Loucy (cell line): Measurements from ENCODE around the gene FBXO4.
"Not testable (repeated sequence)": the region's sequence is repeated elsewhere in the genome, so short reads cannot be mapped to it uniquely, and the experiment has no call there.

Experiments used
- H2AFZ ChIP-seq: fragments of 200-600 bp; sonication (generic); 2 replicates; pipeline ENCODE4 v1.6.0; 2016; ENCODE audit warnings: antibody characterized with exemption, mild to moderate bottlenecking, low read length, moderate library complexity
- H3F3A ChIP-seq: fragments of 200-600 bp; 2 replicates; pipeline ENCODE4 v1.6.0; 2016; ENCODE audit warnings: antibody characterized with exemption, low read depth, mild to moderate bottlenecking
- H3K27me3 ChIP-seq: fragments of 200-600 bp; sonication (generic); 2 replicates; pipeline ENCODE4 v1.6.1; 2014; ENCODE audit warnings: low read length, mild to moderate bottlenecking; ENCODE audit not compliant: insufficient read depth, poor library complexity, severe bottlenecking
- H3K36me3 ChIP-seq: fragments of 200-600 bp; sonication (generic); 2 replicates; pipeline ENCODE4 v1.6.1; 2016; ENCODE audit warnings: low read length; ENCODE audit not compliant: insufficient read depth
- H3K4me1 ChIP-seq: fragments of 200-600 bp; sonication (generic); 2 replicates; pipeline ENCODE4 v1.5.1; 2014; ENCODE audit warnings: low read length, mild to moderate bottlenecking; ENCODE audit not compliant: insufficient read depth, poor library complexity, severe bottlenecking
- H3K4me2 ChIP-seq: fragments of 200-600 bp; sonication (generic); 2 replicates; pipeline ENCODE4 v1.6.0; 2014; ENCODE audit warnings: antibody characterized with exemption, low read length, low read depth, mild to moderate bottlenecking; ENCODE audit not compliant: poor library complexity, severe bottlenecking
- H3K4me3 ChIP-seq: fragments of 200-600 bp; sonication (generic); 2 replicates; pipeline ENCODE4 v1.5.1; 2014; ENCODE audit warnings: low read length, mild to moderate bottlenecking, mixed read lengths; ENCODE audit not compliant: poor library complexity, severe bottlenecking
- H3K79me2 ChIP-seq: fragments of 200-600 bp; sonication (generic); 2 replicates; pipeline ENCODE4 v1.6.1; 2014; ENCODE audit warnings: low read length; ENCODE audit not compliant: insufficient read depth
- H3K9ac ChIP-seq: fragments of 200-600 bp; sonication (generic); 2 replicates; pipeline ENCODE4 v1.6.0; 2014; ENCODE audit warnings: mild to moderate bottlenecking, low read depth, low read length, moderate library complexity; ENCODE audit not compliant: poor library complexity, severe bottlenecking
- H3K9me2 ChIP-seq: fragments of 200-600 bp; sonication (generic); replicated peaks from 2 replicates; pipeline ENCODE4 v1.6.1; 2016; ENCODE audit warnings: low read depth, low read length, mixed read lengths
- H3K9me3 ChIP-seq: fragments of 200-600 bp; sonication (generic); 2 replicates; pipeline ENCODE4 v1.6.1; 2014; ENCODE audit warnings: mild to moderate bottlenecking, antibody characterized with exemption, low read length, low read depth; ENCODE audit not compliant: insufficient read depth
- H4K20me1 ChIP-seq: fragments of 200-600 bp; sonication (generic); 2 replicates; pipeline ENCODE4 v1.6.0; 2014; ENCODE audit warnings: antibody characterized with exemption, low read length, mild to moderate bottlenecking; ENCODE audit not compliant: insufficient read depth, poor library complexity, severe bottlenecking
- CTCF ChIP-seq: fragments of 200-600 bp; sonication (generic); conservative IDR thresholded peaks from 2 replicates; pipeline ENCODE4 v1.5.1; 2014; ENCODE audit warnings: mild to moderate bottlenecking, antibody characterized with exemption, low read length
- EZH2phosphoT487 ChIP-seq: fragments of 200-600 bp; IDR thresholded peaks from 2 replicates; pipeline ENCODE4 v1.6.1; 2018; ENCODE audit warnings: antibody characterized with exemption, mild to moderate bottlenecking, moderate library complexity, borderline replicate concordance

FBXO4 gene

GRCh38 chr5:41980396-41980795, 55.3 kb downstream of the FBXO4 start:
- no peaks in the 10 kb centered on the region for H3K36me3 ChIP-seq
- H3K4me2 ChIP-seq = no peak overlapping the region
- H3K9ac ChIP-seq = no peak overlapping the region
- TF ChIP-seq EZH2phosphoT487 = no peak
- TF ChIP-seq CTCF = no peak
- H3K79me2 ChIP-seq = no peaks in the 10 kb centered on the region
- no peaks in the 10 kb centered on the region for H3F3A ChIP-seq
- no peaks in the 10 kb centered on the region for H3K4me1 ChIP-seq
- no peaks in the 10 kb centered on the region for H3K9me2 ChIP-seq
- H3K27me3 ChIP-seq = peaks cover 5% of the 10 kb centered on the region
- H2AFZ ChIP-seq = no peak overlapping the region
- H3K9me3 ChIP-seq = no peaks in the 10 kb centered on the region
- no peaks in the 10 kb centered on the region for H4K20me1 ChIP-seq
- H3K4me3 ChIP-seq = no peak overlapping the region

GRCh38 chr5:41980870-41981269, 55.8 kb downstream of the FBXO4 start:
- Histone ChIP-seq H2AFZ (no peak overlapping the region), H3K9ac (no peak overlapping the region), H3K4me2 (no peak overlapping the region), H3K4me1 (no peaks in the 10 kb centered on the region), H3K9me3 (no peaks in the 10 kb centered on the region), H3K9me2 (no peaks in the 10 kb centered on the region), H3K4me3 (no peak overlapping the region), H3F3A (no peaks in the 10 kb centered on the region), H3K79me2 (no peaks in the 10 kb centered on the region), H3K36me3 (no peaks in the 10 kb centered on the region), H3K27me3 (peaks cover 7% of the 10 kb centered on the region), H4K20me1 (no peaks in the 10 kb centered on the region)
- no peak for TF ChIP-seq CTCF
- TF ChIP-seq EZH2phosphoT487 = no peak

GRCh38 chr5:41982858-41983257, 57.8 kb downstream of the FBXO4 start:
- H3K9me2 ChIP-seq, H2AFZ ChIP-seq, H4K20me1 ChIP-seq, H3K4me3 ChIP-seq, H3K9ac ChIP-seq, H3K36me3 ChIP-seq, H3K4me1 ChIP-seq, H3K9me3 ChIP-seq, H3F3A ChIP-seq, H3K79me2 ChIP-seq, H3K4me2 ChIP-seq: not testable (repeated sequence)
- peaks cover 16% of the 10 kb centered on the region for H3K27me3 ChIP-seq

GRCh38 chr5:41983284-41983683, 58.2 kb downstream of the FBXO4 start:
- H3K4me1 ChIP-seq = no peaks in the 10 kb centered on the region
- no peak overlapping the region for H3K4me3 ChIP-seq
- no peak for TF ChIP-seq CTCF
- TF ChIP-seq EZH2phosphoT487 = no peak
- no peaks in the 10 kb centered on the region for H4K20me1 ChIP-seq
- H3F3A ChIP-seq = no peaks in the 10 kb centered on the region
- no peaks in the 10 kb centered on the region for H3K9me2 ChIP-seq
- H3K4me2 ChIP-seq = no peak overlapping the region
- no peaks in the 10 kb centered on the region for H3K36me3 ChIP-seq
- no peaks in the 10 kb centered on the region for H3K79me2 ChIP-seq
- H2AFZ ChIP-seq = no peak overlapping the region
- no peaks in the 10 kb centered on the region for H3K9me3 ChIP-seq
- no peak overlapping the region for H3K9ac ChIP-seq
- peaks cover 16% of the 10 kb centered on the region for H3K27me3 ChIP-seq
